ENCODE data around the gene PRDM15.

GRCh38 chr21:41868062-41868710 is 11.0 kb downstream of the PRDM15 start:
- TF ChIP-seq CTCF (IDR thresholded peaks at IDR 0.05) (no peak), POLR2A (IDR thresholded peaks at IDR 0.05) (no peak), EP300 (IDR thresholded peaks at IDR 0.05) (no peak)

Measured in tibial nerve (tissue), 4 donors.